GM18951 (cell line): ENCODE measurements around the gene MLKL.

Experiments
- POLR2A ChIP-seq: IDR thresholded peaks from 4 replicates; pipeline ENCODE4 v1.6.1; 2011; ENCODE audit warnings: mild to moderate bottlenecking; ENCODE audit not compliant: insufficient read length, insufficient read depth; ENCODE audit errors: extremely low read depth
- in situ Hi-C: fragments of 300-500 bp; cut with MboI; formaldehyde crosslinking; loops from one replicate; pipeline ENCODE4 v1.12.0; 2022; ENCODE audit warnings: low sequenced_read_pairs, mixed read lengths, inconsistent platforms; ENCODE audit not compliant: unreplicated experiment

The MLKL gene

GRCh38 chr16:74641969-74642368 lies 58.7 kb downstream of the MLKL start:
- TF ChIP-seq POLR2A, result no peak
- in situ Hi-C loops, result no loop called here

GRCh38 chr16:74637742-74638453 lies 62.8 kb downstream of the MLKL start:
- TF ChIP-seq POLR2A, result no peak
- in situ Hi-C loops, result no loop called here

GRCh38 chr16:74635303-74635702 lies 65.4 kb downstream of the MLKL start:
- in situ Hi-C loops, result no loop called here
- no peak for TF ChIP-seq POLR2A

- in situ Hi-C loops, result no loop called here
- TF ChIP-seq POLR2A, result no peak
These were observed 67.0 kb downstream of the MLKL start for GRCh38 chr16:74633686-74634085.

- in situ Hi-C loops, result no loop called here
- no peak for TF ChIP-seq POLR2A
These were observed 73.0 kb downstream of the MLKL start for GRCh38 chr16:74627506-74628220.

- in situ Hi-C loops, result no loop called here
- no peak for TF ChIP-seq POLR2A
These were observed 73.8 kb downstream of the MLKL start for GRCh38 chr16:74626741-74627416.

GRCh38 chr16:74625500-74626350 lies 74.9 kb downstream of the MLKL start:
- in situ Hi-C loops, result no loop called here

GRCh38 chr16:74623839-74624235 lies 76.8 kb downstream of the MLKL start:
- in situ Hi-C loops, result no loop called here
- no peak for TF ChIP-seq POLR2A

More at GRCh38 chr16:74625500-74626350, 74.9 kb downstream of the MLKL start:
- TF ChIP-seq POLR2A, result no peak

- in situ Hi-C loops, result no loop called here
- TF ChIP-seq POLR2A, result no peak
These were observed 77.3 kb downstream of the MLKL start for GRCh38 chr16:74623214-74623838.

GRCh38 chr16:74622005-74622404 lies 78.7 kb downstream of the MLKL start:
- no peak for TF ChIP-seq POLR2A
- in situ Hi-C loops, result no loop called here
